HG02571 (cell line): ENCODE data around the gene KIAA0930.
A peak's percentile ranks its signal among the peaks of the same experiment; 100 is the strongest.

Experiments
- ATAC-seq: cut with Tn5 transposase; IDR thresholded peaks from one replicate; pipeline ENCODE4 v1.9.1; 2021; ENCODE audit warnings: mild to moderate bottlenecking, moderate library complexity; ENCODE audit not compliant: unreplicated experiment

Gene KIAA0930

DNA sequence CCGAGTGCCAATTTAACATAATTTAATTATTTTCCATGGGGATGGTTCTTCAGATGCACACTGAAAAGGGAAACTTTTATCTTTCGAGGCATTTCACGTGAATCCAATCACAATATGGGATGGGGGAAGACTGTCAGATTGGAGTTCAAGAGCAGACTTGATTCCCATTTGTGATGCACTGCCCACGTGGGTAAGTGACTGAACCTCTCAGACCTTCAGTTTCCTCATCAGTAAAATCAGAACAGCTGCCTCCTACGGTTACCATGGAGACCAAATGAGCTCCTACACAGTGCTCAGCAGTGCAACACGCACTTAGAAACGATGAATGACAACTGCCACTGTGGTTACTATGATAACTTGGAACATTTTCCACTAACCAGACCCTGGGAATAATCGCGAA lies 21.7 kb downstream of the KIAA0930 start:
- peak; percentile 68 for ATAC-seq

DNA sequence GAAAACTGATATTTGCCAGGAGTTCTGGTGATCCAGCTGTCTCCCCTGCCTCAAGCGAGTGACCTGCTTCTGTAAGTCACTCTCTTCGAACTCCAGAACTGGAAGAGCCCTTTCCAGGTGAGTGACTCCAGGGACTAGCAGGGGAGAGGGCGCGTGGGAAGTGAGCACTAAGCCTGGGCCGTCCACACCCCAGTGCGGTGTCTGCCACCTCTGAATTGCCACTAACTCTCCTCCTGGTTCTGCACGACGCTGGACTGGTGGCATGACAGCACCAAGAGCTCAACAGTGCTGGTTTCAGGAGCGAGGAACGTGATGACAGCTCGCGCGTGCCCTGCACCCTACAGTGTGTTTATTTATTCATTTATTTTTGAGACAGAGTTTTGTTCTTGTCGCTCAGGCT lies 22.9 kb downstream of the KIAA0930 start:
- ATAC-seq, result no peak

DNA sequence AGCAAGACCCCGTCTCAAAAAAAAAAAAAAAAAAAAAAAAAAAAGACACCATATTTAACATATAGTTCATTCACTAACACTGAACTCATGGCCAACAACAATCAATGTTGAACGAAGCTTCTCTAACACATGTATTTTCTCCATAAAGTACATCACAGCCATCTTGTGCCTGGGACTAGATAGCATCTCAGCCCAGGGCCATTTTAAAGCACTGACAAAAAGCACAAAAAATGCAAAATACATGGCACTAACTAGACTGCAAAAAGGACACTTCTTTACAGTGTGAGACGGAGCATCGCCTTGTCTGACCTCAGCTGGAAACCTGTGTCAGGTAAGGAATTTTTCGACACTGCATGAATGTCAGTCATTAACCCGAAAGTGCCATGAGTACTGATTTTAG lies 23.3 kb downstream of the KIAA0930 start:
- ATAC-seq, result no peak

DNA sequence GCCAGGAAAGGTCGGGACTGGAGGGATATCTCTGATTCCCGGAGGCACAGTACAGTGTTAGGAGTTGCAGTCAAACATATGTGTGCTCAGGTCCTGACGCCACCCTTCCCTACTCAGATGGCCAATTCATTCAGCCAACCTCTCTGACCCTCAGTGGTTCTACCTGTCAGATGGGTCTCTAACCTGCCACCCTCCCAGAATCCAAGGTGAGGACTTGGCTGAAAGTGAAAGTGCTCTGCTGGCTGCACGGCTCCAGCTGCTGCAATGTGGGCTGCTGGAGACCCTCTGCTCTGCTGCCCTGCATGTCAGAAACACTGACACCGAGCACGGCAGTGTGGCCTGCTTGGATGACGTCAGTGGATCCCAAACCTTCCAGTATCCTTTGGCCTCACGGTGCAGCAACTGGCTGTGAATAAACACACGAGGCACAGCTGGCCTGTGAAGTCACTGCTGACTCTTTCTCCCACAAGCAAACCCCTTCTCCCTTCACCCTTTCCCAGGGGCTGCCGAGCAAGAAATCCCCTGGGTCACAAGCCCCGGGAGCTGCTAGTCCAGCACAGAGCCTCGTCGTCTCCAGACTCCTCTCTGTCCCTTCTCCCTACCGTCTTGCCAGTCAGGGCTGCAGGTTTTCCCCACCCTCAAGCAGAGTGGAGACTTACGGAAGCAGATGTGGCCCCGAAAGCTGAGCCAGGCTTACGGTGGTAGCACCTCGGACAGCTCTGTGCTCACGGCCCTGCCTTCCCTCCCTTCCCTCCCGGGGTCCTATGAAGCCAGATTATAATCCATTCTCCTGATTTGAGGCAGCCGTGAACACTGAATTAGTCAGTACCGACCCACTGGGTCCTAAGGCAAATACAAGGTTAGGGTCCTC lies 24.3 kb downstream of the KIAA0930 start:
- no peak for ATAC-seq

- no peak for ATAC-seq
Observed at GRCh38 chr22:45212992-45213751, 27.5 kb downstream of the KIAA0930 start.

DNA sequence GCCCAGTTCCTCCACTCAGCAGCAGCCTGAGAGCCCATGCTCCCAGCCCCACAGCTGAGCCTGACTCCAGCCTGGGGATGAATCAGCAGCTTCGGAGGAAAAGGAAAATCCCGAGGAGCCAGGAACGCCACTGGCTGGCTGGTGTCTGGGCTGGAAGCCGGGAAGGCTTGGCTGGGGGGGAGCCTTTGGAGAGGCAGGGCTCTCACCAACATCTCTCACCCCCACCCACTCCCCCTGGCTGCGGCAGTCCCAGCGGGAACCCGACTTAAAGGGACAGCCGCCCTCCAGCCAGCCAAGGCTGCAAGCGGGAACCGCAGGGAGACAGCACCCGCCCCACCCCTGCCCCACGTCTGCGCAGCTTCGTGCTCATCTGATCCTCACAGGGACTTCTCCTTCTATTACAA lies 28.4 kb downstream of the KIAA0930 start:
- ATAC-seq, result no peak

DNA sequence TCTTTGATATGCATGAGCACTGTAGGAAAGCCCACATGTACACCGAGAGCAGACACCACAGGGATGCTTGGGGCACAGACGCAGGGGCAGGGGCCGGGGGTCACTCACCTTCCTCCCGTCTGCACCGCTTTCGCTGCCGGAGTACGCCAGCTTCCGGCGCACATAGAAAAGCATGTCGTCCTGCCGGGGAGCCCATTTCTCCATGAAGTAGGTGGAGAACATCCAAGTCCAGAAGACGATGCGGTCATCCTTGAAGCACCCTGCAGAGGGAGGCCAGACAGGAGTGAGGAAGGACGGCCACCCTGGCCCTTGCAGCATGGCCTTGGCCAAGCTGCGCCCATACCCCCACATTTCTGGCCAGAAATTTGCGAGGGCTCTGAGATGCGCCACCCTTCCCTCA lies 28.8 kb downstream of the KIAA0930 start:
- no peak for ATAC-seq

GRCh38 chr22:45211435-45211834 lies 29.3 kb downstream of the KIAA0930 start:
- ATAC-seq, result no peak

DNA sequence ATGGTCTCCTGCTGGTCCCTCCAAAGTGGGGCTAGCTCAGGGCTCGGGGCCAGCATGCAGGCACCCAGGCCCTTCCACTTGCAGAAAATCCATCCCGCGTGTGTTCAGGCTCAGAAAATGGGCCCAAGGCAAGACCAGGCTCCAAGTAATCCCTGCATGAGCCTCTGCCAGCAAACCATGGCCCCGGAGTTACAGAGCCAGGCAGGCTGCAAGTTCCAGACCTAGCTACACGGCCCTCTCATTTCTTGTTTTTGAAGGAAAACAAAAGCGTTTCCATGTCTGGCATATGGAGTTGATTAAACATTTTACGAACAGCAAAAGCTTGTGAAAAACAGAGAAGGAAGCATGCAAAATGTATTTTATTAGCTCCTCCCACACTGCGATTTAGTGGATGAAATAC lies 29.7 kb downstream of the KIAA0930 start:
- no peak for ATAC-seq

DNA sequence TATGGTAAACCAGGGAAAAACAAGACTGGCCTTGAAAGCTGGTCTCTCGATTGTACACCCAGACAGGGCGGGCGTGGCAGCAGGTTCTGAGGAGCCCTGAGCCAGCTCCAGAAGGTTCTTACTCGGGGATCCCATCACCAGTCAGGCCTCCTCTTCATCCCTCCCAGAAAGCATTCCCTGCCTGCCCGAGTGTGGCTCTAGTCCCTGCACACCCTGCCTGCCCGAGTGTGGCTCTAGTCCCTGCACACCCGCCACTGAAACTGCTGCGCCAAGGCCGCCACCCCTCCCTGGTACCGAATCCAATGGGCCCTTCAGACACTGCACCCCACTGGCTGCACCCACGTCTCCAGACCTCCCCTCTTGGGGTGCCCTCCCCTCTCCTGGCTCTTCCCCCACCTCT lies 30.1 kb downstream of the KIAA0930 start:
- no peak for ATAC-seq

GRCh38 chr22:45210174-45210573 lies 30.5 kb downstream of the KIAA0930 start:
- ATAC-seq, result no peak

DNA sequence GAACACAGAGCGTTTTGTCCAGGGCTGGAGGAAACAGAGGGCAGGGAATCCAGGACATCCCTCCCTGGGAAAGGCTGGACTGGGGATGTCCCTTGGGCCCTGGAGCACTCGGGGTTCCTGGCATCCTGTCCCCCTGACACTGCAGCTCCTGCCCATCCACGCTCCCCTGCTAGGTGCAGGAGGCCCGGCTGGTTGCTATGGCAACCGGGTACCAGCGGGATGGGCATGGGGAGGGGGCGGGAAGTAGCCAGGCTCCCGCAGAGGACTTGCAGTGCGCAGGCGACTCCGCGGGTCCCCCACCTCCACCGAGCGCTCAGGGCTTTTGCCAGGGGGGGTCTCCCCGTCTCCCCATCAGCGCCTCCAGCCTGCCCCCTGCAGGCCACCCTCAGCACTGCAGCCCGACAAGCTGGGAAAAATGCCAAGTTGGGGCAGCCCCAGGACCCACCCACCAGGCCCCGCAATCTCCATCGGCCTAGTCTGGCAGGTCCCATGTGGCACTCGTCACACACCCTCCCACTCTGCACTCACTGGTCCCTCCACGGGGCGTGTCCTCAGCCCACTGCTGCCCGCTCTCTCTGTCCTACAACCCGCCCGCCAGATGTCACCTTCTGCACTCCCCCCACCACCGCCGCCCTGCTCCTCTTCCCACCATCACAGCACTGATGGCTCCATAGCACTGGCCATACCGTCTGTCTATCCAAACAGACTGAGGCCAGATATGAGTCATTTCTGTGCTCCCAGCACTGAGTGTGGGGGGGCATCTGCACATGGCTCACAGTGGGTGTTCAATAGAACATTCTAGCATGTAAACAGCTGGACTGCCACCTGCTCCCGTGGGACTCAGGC lies 31.5 kb downstream of the KIAA0930 start:
- ATAC-seq, result no peak

- no peak for ATAC-seq
Observed at GRCh38 chr22:45208696-45208992, 32.0 kb downstream of the KIAA0930 start.

DNA sequence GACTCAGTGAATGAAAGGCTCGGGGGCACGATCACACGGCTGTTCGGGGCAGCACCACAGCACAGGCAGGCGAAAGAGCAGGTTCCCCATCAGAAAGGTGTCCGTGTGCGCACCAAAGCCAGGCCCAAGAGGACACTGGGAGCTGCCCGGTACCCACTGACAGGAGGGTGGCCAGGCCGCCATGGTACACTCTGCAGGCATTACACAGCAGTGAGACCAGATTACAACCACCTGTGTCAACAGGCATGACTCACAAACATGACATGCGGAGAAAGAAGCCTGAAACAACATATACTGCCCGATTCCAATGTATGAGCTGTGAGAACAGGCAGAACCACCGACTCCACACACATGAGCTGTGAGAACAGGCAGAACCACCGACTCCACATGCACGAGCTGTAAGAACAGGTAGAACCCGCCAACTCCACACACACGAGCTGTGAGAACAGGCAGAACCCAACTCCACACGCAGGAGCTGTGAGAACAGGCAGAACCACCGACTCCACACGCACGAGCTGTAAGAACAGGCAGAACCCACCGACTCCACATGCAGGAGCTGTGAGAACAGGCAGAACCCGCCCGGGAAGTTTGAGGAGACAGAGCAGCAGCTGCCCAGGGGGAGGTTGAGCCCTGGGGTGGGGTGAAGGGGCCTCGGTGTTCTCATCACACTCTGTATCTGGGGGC lies 32.6 kb downstream of the KIAA0930 start:
- ATAC-seq, result no peak

- no peak for ATAC-seq
Observed at GRCh38 chr22:45207533-45207932, 33.2 kb downstream of the KIAA0930 start.

GRCh38 chr22:45206233-45206632 lies 34.5 kb downstream of the KIAA0930 start:
- no peak for ATAC-seq

DNA sequence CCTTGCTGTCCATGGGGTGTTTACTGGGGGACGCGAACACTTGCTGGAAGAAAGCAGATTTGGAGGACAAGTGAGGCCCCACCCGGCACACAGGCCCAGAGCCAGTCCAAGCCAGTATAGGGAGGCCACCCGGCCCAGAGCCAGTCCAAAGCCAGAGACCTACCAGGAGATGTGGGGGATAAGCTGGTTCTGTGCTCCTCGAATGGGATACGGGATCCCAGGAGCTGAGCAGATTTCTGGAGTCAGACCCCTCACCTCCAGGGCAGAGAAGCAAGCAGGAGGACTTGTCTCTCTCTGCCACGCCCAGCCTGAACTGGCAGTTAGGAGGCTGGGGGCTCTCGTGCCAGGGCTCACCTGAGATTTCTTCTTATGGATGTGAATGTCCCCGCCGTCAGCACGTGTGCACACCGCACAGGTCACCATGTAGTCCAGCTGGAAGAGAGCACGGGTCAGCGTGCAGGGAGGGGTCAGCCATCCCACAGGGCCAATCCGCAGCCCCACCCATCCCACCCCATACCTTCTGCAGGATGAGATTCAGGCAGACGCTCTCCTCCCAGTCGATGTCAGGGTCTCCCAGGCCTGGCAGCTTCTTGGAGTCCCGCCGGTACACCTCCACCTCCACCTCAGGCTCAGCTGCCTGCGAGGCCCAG lies 35.3 kb downstream of the KIAA0930 start:
- ATAC-seq, result no peak

- ATAC-seq, result no peak
Observed at GRCh38 chr22:45204819-45205218, 35.9 kb downstream of the KIAA0930 start.

GRCh38 chr22:45204241-45204640 lies 36.5 kb downstream of the KIAA0930 start:
- no peak for ATAC-seq

DNA sequence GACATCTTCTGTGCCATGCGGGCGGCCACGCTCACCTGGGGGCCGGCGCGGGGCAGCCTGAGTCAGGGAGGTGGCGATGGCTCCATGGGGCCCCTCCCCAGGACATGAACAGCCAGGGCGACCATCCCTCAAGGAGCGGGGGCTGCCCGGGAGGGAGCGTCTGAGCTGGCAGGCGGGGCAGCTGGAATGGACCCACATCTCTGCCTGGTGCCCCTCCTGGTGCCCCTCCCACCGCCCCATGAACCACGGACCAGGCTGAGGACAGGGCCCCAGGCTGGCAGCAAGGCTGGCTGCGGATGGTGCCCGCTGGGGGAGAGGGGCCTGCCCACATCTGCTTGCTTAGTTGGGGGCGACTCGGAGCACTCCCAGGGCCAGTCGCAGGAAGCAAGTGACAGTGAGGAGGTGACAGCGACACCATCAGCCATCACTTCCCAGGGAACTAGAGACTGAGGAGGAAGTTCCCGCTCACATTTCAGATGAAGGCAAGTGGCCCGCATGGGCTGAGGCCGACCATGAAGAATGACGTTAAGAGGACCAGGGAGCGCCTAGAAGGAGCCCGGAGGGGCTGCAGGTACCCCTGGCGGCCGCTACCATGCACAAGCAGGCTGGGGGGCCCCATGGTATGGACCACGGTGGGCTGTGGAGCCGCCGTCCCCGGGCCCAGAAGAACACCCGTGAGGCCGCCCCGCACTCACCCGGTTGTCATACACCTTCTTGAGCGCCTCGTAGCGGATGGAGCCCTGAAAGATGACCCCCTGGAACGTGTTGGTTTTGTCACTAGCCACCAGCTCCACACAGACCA lies 37.3 kb downstream of the KIAA0930 start:
- ATAC-seq, result no peak
